ENCODE measurements around the gene ASTN1. TPM values are rescaled to one million over a fixed set of nuclear protein-coding genes. Genes with fewer than 3 reads are reported as not detected.

Gene ASTN1
- total and polyA plus RNA-seq, 5 donors, result 0.11 to 0.28 (median 0.12) TPM

GRCh38 chr1:176888471-176889032, 276.0 kb downstream of the ASTN1 start:
- Histone ChIP-seq H3K27me3 (ENCODE audit: control insufficient read depth, insufficient read depth) (no peaks in the 10 kb centered on the region), H3K9me3 (ENCODE audit: control insufficient read depth, low read length) (no peaks in the 10 kb centered on the region), H3K27ac (ENCODE audit: low read length) (no peak overlapping the region), H3K4me1 (ENCODE audit: control insufficient read depth, insufficient read depth, low read length) (no peaks in the 10 kb centered on the region), H3K4me3 (ENCODE audit: low read length) (no peak overlapping the region)
- intact Hi-C loops (cut with DNase I), result loop anchor here in 2 of 4 donors (10.0 kb wide), 1 partner anchor 514 kb away; no protein-coding TSS in a partner anchor
- WGBS, result 79% methylated on average over 3 of the region's 3 CpGs
- DNase-seq (no peak), ATAC-seq (no peak)

GRCh38 chr1:176885751-176886150, 278.8 kb downstream of the ASTN1 start:
- no peaks in the 10 kb centered on the region for H3K4me1 ChIP-seq (ENCODE audit: control insufficient read depth, insufficient read depth, low read length)
- 58% methylated on average over 2 of the region's 2 CpGs for WGBS
- H3K9me3 ChIP-seq (ENCODE audit: control insufficient read depth, low read length), result no peaks in the 10 kb centered on the region
- no peaks in the 10 kb centered on the region for H3K27me3 ChIP-seq (ENCODE audit: control insufficient read depth, insufficient read depth)
- no peak for DNase-seq
- intact Hi-C loops (cut with DNase I), result loop anchor here in 2 of 4 donors (10.0 kb wide), 1 partner anchor 511 kb away; no protein-coding TSS in a partner anchor
- no peak for ATAC-seq
- H3K27ac ChIP-seq (ENCODE audit: low read length), result no peak overlapping the region
- H3K4me3 ChIP-seq (ENCODE audit: low read length), result no peak overlapping the region

- H3K4me1 ChIP-seq (ENCODE audit: control insufficient read depth, insufficient read depth, low read length), result no peaks in the 10 kb centered on the region
- H3K27ac ChIP-seq (ENCODE audit: low read length), result no peak overlapping the region
- H3K4me3 ChIP-seq (ENCODE audit: low read length), result no peak overlapping the region
- no peak for DNase-seq
- no peak for ATAC-seq
- no peaks in the 10 kb centered on the region for H3K27me3 ChIP-seq (ENCODE audit: control insufficient read depth, insufficient read depth)
- no peaks in the 10 kb centered on the region for H3K9me3 ChIP-seq (ENCODE audit: control insufficient read depth, low read length)
- intact Hi-C loops (cut with DNase I), result loop anchor here in 2 of 4 donors (10.0 kb wide), 1 partner anchor 511 kb away; no protein-coding TSS in a partner anchor
- whole genome bisulfite sequencing, result 64% methylated on average over 3 of the region's 3 CpGs
These were observed 279.2 kb downstream of the ASTN1 start for GRCh38 chr1:176885341-176885740.

- 51% methylated on average over 1 of the region's 1 CpG for WGBS
- intact Hi-C loops (cut with DNase I), result loop anchor here in 2 of 4 donors (5.0 to 10.0 kb wide), 2 partner anchors 328 to 510 kb away; no protein-coding TSS in a partner anchor
- no peaks in the 10 kb centered on the region for H3K4me1 ChIP-seq (ENCODE audit: control insufficient read depth, insufficient read depth, low read length)
- no peak overlapping the region for H3K4me3 ChIP-seq (ENCODE audit: low read length)
- no peak for DNase-seq
- ATAC-seq, result no peak
- no peak overlapping the region for H3K27ac ChIP-seq (ENCODE audit: low read length)
- no peaks in the 10 kb centered on the region for H3K9me3 ChIP-seq (ENCODE audit: control insufficient read depth, low read length)
- H3K27me3 ChIP-seq (ENCODE audit: control insufficient read depth, insufficient read depth), result no peaks in the 10 kb centered on the region
These were observed 279.6 kb downstream of the ASTN1 start for GRCh38 chr1:176884911-176885310.

- DNase-seq (no peak), ATAC-seq (no peak)
- 78% methylated on average over 4 of the region's 4 CpGs for WGBS
- Histone ChIP-seq H3K27me3 (ENCODE audit: control insufficient read depth, insufficient read depth) (no peaks in the 10 kb centered on the region), H3K9me3 (ENCODE audit: control insufficient read depth, low read length) (no peaks in the 10 kb centered on the region), H3K4me3 (ENCODE audit: low read length) (no peak overlapping the region), H3K4me1 (ENCODE audit: control insufficient read depth, insufficient read depth, low read length) (no peaks in the 10 kb centered on the region), H3K27ac (ENCODE audit: low read length) (no peak overlapping the region)
- intact Hi-C loops (cut with DNase I), result loop anchor here in 2 of 4 donors (5.0 to 10.0 kb wide), 2 partner anchors 327 to 509 kb away; no protein-coding TSS in a partner anchor
These were observed 280.2 kb downstream of the ASTN1 start for GRCh38 chr1:176884286-176884685.

- intact Hi-C loops (cut with DNase I), result loop anchor here in 2 of 4 donors (5.0 to 10.0 kb wide), 2 partner anchors 324 to 506 kb away; no protein-coding TSS in a partner anchor
- Histone ChIP-seq H3K9me3 (ENCODE audit: control insufficient read depth, low read length) (no peaks in the 10 kb centered on the region), H3K27me3 (ENCODE audit: control insufficient read depth, insufficient read depth) (no peaks in the 10 kb centered on the region), H3K4me3 (ENCODE audit: low read length) (no peak overlapping the region), H3K4me1 (ENCODE audit: control insufficient read depth, insufficient read depth, low read length) (no peaks in the 10 kb centered on the region), H3K27ac (ENCODE audit: low read length) (no peak overlapping the region)
- peak; percentile 71 to 83 (median 77) for DNase-seq
- 15% methylated on average over 9 of the region's 9 CpGs for WGBS
- peak; percentile 67 to 85 for ATAC-seq
These were observed 283.4 kb downstream of the ASTN1 start for GRCh38 chr1:176880955-176881595.

GRCh38 chr1:176879784-176880620, 284.5 kb downstream of the ASTN1 start:
- Histone ChIP-seq H3K27ac (ENCODE audit: low read length) (no peak overlapping the region), H3K4me3 (ENCODE audit: low read length) (no peak overlapping the region), H3K9me3 (ENCODE audit: control insufficient read depth, low read length) (no peaks in the 10 kb centered on the region), H3K4me1 (ENCODE audit: control insufficient read depth, insufficient read depth, low read length) (no peaks in the 10 kb centered on the region), H3K27me3 (ENCODE audit: control insufficient read depth, insufficient read depth) (no peaks in the 10 kb centered on the region)
- intact Hi-C loops (cut with DNase I), result loop anchor here in 3 of 4 donors (5.0 to 10.0 kb wide), 3 partner anchors 323 to 508 kb away; no protein-coding TSS in a partner anchor
- DNase-seq, result no peak
- WGBS, result 79% methylated on average over 13 of the region's 13 CpGs
- ATAC-seq, result no peak

GRCh38 chr1:176878750-176879536, 285.6 kb downstream of the ASTN1 start:
- no peak for DNase-seq
- Histone ChIP-seq H3K27ac (ENCODE audit: low read length) (no peak overlapping the region), H3K4me1 (ENCODE audit: control insufficient read depth, insufficient read depth, low read length) (no peaks in the 10 kb centered on the region), H3K27me3 (ENCODE audit: control insufficient read depth, insufficient read depth) (no peaks in the 10 kb centered on the region), H3K9me3 (ENCODE audit: control insufficient read depth, low read length) (no peaks in the 10 kb centered on the region), H3K4me3 (ENCODE audit: low read length) (no peak overlapping the region)
- WGBS, result 83% methylated on average over 12 of the region's 12 CpGs
- intact Hi-C loops (cut with DNase I), result loop anchor here in 1 of 4 donors (5.0 kb wide), 1 partner anchor 507 kb away; no protein-coding TSS in a partner anchor
- ATAC-seq, result no peak

- Histone ChIP-seq H3K27me3 (ENCODE audit: control insufficient read depth, insufficient read depth) (no peaks in the 10 kb centered on the region), H3K4me1 (ENCODE audit: control insufficient read depth, insufficient read depth, low read length) (no peaks in the 10 kb centered on the region), H3K9me3 (ENCODE audit: control insufficient read depth, low read length) (no peaks in the 10 kb centered on the region), H3K27ac (ENCODE audit: low read length) (no peak overlapping the region), H3K4me3 (ENCODE audit: low read length) (no peak overlapping the region)
- ATAC-seq (no peak), DNase-seq (no peak)
- intact Hi-C loops (cut with DNase I), result loop anchor here in 1 of 4 donors (5.0 kb wide), 1 partner anchor 505 kb away; no protein-coding TSS in a partner anchor
- 29% methylated on average over 3 of the region's 3 CpGs for WGBS
These were observed 287.0 kb downstream of the ASTN1 start for GRCh38 chr1:176877557-176877956.

- Histone ChIP-seq H3K4me3 (ENCODE audit: low read length) (no peak overlapping the region), H3K9me3 (ENCODE audit: control insufficient read depth, low read length) (no peaks in the 10 kb centered on the region), H3K27ac (ENCODE audit: low read length) (no peak overlapping the region), H3K4me1 (ENCODE audit: control insufficient read depth, insufficient read depth, low read length) (no peaks in the 10 kb centered on the region), H3K27me3 (ENCODE audit: control insufficient read depth, insufficient read depth) (no peaks in the 10 kb centered on the region)
- 73% methylated on average over 4 of the region's 4 CpGs for WGBS
- ATAC-seq, result no peak
- no peak for DNase-seq
- intact Hi-C loops (cut with DNase I), result loop anchor here in 1 of 4 donors (5.0 kb wide), 1 partner anchor 505 kb away; no protein-coding TSS in a partner anchor
These were observed 287.5 kb downstream of the ASTN1 start for GRCh38 chr1:176876966-176877515.
